ENCODE measurements around the gene WDR55. TPM values are rescaled to one million over a fixed set of nuclear protein-coding genes. Genes with fewer than 3 reads are reported as not detected.
A peak's percentile ranks its signal among the peaks of the same experiment; 100 is the strongest.

Gene WDR55
- total and polyA plus RNA-seq, 2 of the 13 experiments (the other 11 are each of a cell fraction or from before 2014, with no cell fraction given): 17.7 to 18.2 TPM

- TF ChIP-seq ZNF12 (CRISPR knock-in tag; IDR thresholded peaks at IDR 0.05): no peak
- TF ChIP-seq ZNF136 (CRISPR knock-in tag; IDR thresholded peaks at IDR 0.05; ENCODE audit: low read depth): no peak
- TF ChIP-seq, protein P1, sequence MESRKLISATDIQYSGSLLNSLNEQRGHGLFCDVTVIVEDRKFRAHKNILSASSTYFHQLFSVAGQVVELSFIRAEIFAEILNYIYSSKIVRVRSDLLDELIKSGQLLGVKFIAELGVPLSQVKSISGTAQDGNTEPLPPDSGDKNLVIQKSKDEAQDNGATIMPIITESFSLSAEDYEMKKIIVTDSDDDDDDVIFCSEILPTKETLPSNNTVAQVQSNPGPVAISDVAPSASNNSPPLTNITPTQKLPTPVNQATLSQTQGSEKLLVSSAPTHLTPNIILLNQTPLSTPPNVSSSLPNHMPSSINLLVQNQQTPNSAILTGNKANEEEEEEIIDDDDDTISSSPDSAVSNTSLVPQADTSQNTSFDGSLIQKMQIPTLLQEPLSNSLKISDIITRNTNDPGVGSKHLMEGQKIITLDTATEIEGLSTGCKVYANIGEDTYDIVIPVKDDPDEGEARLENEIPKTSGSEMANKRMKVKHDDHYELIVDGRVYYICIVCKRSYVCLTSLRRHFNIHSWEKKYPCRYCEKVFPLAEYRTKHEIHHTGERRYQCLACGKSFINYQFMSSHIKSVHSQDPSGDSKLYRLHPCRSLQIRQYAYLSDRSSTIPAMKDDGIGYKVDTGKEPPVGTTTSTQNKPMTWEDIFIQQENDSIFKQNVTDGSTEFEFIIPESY (CRISPR knock-in tag; IDR thresholded peaks at IDR 0.05): peak; percentile 42; the same call in 1 of the 2 replicates
- TF ChIP-seq, protein P2, sequence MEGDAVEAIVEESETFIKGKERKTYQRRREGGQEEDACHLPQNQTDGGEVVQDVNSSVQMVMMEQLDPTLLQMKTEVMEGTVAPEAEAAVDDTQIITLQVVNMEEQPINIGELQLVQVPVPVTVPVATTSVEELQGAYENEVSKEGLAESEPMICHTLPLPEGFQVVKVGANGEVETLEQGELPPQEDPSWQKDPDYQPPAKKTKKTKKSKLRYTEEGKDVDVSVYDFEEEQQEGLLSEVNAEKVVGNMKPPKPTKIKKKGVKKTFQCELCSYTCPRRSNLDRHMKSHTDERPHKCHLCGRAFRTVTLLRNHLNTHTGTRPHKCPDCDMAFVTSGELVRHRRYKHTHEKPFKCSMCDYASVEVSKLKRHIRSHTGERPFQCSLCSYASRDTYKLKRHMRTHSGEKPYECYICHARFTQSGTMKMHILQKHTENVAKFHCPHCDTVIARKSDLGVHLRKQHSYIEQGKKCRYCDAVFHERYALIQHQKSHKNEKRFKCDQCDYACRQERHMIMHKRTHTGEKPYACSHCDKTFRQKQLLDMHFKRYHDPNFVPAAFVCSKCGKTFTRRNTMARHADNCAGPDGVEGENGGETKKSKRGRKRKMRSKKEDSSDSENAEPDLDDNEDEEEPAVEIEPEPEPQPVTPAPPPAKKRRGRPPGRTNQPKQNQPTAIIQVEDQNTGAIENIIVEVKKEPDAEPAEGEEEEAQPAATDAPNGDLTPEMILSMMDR (CRISPR knock-in tag; IDR thresholded peaks at IDR 0.05): no peak
- TF ChIP-seq ZNF557 (CRISPR knock-in tag; IDR thresholded peaks at IDR 0.05): 0 out of 2 replicates have a peak, but pooled peaks have one; percentile 77
- TF ChIP-seq ZBTB8A (CRISPR knock-in tag; IDR thresholded peaks at IDR 0.05; ENCODE audit: borderline replicate concordance, low read depth): no peak
- no peak for TF ChIP-seq FOXP1 (IDR thresholded peaks at IDR 0.05)
- 0 out of 2 replicates have a peak, but pooled peaks have one; percentile 21 for TF ChIP-seq FOXP1 (CRISPR knock-in tag; IDR thresholded peaks at IDR 0.05)
- TF ChIP-seq REPIN1 (CRISPR knock-in tag; IDR thresholded peaks at IDR 0.05; ENCODE audit: borderline replicate concordance, low read depth): peak; percentile 65; the same call in 1 of the 2 replicates
- TF ChIP-seq, protein P3, sequence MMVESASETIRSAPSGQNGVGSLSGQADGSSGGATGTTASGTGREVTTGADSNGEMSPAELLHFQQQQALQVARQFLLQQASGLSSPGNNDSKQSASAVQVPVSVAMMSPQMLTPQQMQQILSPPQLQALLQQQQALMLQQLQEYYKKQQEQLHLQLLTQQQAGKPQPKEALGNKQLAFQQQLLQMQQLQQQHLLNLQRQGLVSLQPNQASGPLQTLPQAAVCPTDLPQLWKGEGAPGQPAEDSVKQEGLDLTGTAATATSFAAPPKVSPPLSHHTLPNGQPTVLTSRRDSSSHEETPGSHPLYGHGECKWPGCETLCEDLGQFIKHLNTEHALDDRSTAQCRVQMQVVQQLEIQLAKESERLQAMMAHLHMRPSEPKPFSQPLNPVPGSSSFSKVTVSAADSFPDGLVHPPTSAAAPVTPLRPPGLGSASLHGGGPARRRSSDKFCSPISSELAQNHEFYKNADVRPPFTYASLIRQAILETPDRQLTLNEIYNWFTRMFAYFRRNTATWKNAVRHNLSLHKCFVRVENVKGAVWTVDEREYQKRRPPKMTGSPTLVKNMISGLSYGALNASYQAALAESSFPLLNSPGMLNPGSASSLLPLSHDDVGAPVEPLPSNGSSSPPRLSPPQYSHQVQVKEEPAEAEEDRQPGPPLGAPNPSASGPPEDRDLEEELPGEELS (CRISPR knock-in tag; IDR thresholded peaks at IDR 0.05): peak; percentile 70
- no peak; the same call in 1 of the 2 replicates for TF ChIP-seq TOE1 (CRISPR knock-in tag; IDR thresholded peaks at IDR 0.05)
- peak; percentile 93 for TF ChIP-seq MIER2 (CRISPR knock-in tag; IDR thresholded peaks at IDR 0.05)
- no peak for TF ChIP-seq ZNF546 (CRISPR knock-in tag; conservative IDR thresholded peaks at IDR 0.05)
- peak; percentile 60; the same call in 1 of the 2 replicates for TF ChIP-seq ZNF335 (CRISPR knock-in tag; IDR thresholded peaks at IDR 0.05)
- TF ChIP-seq HOXD1 (CRISPR knock-in tag; IDR thresholded peaks at IDR 0.05): no peak
- TF ChIP-seq ARNT2 (CRISPR knock-in tag; IDR thresholded peaks at IDR 0.05; ENCODE audit: low read depth): peak; percentile 62; the same call in 1 of the 2 replicates
- 0 out of 2 replicates have a peak, but pooled peaks have one; percentile 43 for TF ChIP-seq TBX2 (CRISPR knock-in tag; IDR thresholded peaks at IDR 0.05; ENCODE audit: borderline replicate concordance)
- TF ChIP-seq TEAD3 (CRISPR knock-in tag; optimal IDR thresholded peaks at IDR 0.05; ENCODE audit: borderline replicate concordance): peak; percentile 68
- TF ChIP-seq MAF1 (CRISPR knock-in tag; IDR thresholded peaks at IDR 0.05; ENCODE audit: borderline replicate concordance): peak; percentile 97
- peak; percentile 60; the same call in 1 of the 2 replicates for TF ChIP-seq FOXJ3 (CRISPR knock-in tag; IDR thresholded peaks at IDR 0.05; ENCODE audit: borderline replicate concordance)
- peak; percentile 76 for TF ChIP-seq ZNF580 (CRISPR knock-in tag; IDR thresholded peaks at IDR 0.05; ENCODE audit: borderline replicate concordance, low read depth)
These were observed 46.3 kb downstream of the WDR55 start (continued) for GRCh38 chr5:140710899-140711552.

Measured in HepG2 (cell line).